ENCODE results near the gene BCLAF1. TPM values are rescaled to one million over a fixed set of nuclear protein-coding genes. Genes with fewer than 3 reads are reported as not detected.

Gene BCLAF1
- total and polyA plus RNA-seq, 4 donors: 23.2 to 326 (median 68.5) TPM

DNA sequence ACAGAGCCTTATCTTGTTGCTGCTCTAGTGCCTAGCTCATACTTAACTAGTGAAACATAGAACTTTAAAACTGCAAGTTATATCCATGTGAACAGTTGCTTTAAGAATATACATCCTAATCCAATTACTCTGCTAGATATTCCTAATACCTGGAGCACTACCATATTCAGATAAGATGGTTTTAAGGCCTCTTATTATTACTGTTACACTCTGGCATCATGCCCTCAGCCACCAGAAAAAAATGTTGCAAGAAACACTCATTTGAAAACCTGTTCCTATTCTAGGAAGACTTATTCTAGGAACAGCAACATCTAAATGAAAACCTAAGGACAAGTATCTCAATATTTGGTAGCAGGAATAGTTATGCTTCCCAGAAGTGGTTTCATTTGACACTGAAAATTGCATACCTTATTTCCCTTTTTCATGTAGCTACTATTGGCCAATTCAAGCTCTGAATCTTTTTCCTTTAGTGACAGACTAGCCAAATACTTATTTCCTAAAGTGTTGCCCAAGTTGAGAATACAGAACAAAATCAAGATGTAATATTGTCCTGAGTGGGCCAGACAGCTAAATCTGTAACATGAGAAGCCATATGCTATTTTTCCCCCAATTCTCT lies 34.7 kb downstream of the BCLAF1 start:
- no peak overlapping the region for H3K27ac ChIP-seq (ENCODE audit: low read depth in 1 of 2, low read length in 1 of 2)

DNA sequence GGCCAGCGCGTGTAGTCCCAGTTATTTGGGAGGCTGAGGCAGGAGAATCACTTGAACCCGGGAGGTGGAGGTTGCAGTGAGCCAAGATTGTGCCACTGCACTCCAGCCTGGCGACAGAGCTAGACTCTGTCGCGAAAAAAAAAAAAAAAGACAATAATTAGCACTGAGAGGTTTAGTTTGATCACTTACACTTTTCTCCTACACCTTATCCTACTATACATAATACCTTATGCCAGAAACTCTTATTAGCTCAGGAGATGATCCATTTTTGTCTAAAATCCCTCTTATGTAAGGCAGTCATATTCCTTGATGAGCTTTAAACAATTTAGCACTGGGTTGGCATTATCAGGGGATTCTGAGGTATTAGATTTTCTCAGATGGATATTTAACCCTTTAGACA lies 35.9 kb downstream of the BCLAF1 start:
- peaks cover 0 to 10% (median 5%) of the 10 kb centered on the region in 5 donors for H3K4me1 ChIP-seq (ENCODE audit: control insufficient read depth in 5 of 5, insufficient read depth in 5 of 5, low read length in 5 of 5)
- H3K4me3 ChIP-seq: no peak overlapping the region
- WGBS, 2 donors: 89 to 90% methylated on average over 6 of the region's 6 CpGs
- H3K27ac ChIP-seq (ENCODE audit: low read depth in 1 of 2, low read length in 1 of 2): no peak overlapping the region
- TF ChIP-seq, protein P1, sequence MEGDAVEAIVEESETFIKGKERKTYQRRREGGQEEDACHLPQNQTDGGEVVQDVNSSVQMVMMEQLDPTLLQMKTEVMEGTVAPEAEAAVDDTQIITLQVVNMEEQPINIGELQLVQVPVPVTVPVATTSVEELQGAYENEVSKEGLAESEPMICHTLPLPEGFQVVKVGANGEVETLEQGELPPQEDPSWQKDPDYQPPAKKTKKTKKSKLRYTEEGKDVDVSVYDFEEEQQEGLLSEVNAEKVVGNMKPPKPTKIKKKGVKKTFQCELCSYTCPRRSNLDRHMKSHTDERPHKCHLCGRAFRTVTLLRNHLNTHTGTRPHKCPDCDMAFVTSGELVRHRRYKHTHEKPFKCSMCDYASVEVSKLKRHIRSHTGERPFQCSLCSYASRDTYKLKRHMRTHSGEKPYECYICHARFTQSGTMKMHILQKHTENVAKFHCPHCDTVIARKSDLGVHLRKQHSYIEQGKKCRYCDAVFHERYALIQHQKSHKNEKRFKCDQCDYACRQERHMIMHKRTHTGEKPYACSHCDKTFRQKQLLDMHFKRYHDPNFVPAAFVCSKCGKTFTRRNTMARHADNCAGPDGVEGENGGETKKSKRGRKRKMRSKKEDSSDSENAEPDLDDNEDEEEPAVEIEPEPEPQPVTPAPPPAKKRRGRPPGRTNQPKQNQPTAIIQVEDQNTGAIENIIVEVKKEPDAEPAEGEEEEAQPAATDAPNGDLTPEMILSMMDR (IDR thresholded peaks at IDR 0.05; ENCODE audit: control extremely low read depth, extremely low read depth): no peak
- no peak overlapping the region for H3K9ac ChIP-seq (ENCODE audit: insufficient read depth in 1 of 2, low read length in 2 of 2)
- ATAC-seq (ENCODE audit: insufficient read depth, low FRiP score): no peak
- no peak for DNase-seq
- no peaks in the 10 kb centered on the region for H3K27me3 ChIP-seq (ENCODE audit: control insufficient read depth in 3 of 3, insufficient read depth in 3 of 3, low read length in 2 of 3)
- H3K36me3 ChIP-seq (ENCODE audit: control insufficient read depth in 4 of 4, insufficient read depth in 4 of 4, low read length in 4 of 4): peaks cover 0 to 11% (median 4%) of the 10 kb centered on the region in 4 donors
- no peaks in the 10 kb centered on the region for H3K9me3 ChIP-seq (ENCODE audit: control insufficient read depth in 4 of 4, insufficient read depth in 3 of 4, low read length in 3 of 4)

More for the DNA sequence above, 34.7 kb downstream of the BCLAF1 start:
- TF ChIP-seq, protein P1 (IDR thresholded peaks at IDR 0.05; ENCODE audit: control extremely low read depth, extremely low read depth): no peak
- DNase-seq (no peak), ATAC-seq (ENCODE audit: insufficient read depth, low FRiP score) (no peak)
- Histone ChIP-seq H3K4me1 (ENCODE audit: control insufficient read depth in 5 of 5, insufficient read depth in 5 of 5, low read length in 5 of 5) (peaks cover 0 to 7% (median 0%) of the 10 kb centered on the region in 5 donors), H3K9me3 (ENCODE audit: control insufficient read depth in 4 of 4, insufficient read depth in 3 of 4, low read length in 3 of 4) (no peaks in the 10 kb centered on the region), H3K27me3 (ENCODE audit: control insufficient read depth in 3 of 3, insufficient read depth in 3 of 3, low read length in 2 of 3) (no peaks in the 10 kb centered on the region), H3K4me3 (no peak overlapping the region), H3K9ac (ENCODE audit: insufficient read depth in 1 of 2, low read length in 2 of 2) (no peak overlapping the region), H3K36me3 (ENCODE audit: control insufficient read depth in 4 of 4, insufficient read depth in 4 of 4, low read length in 4 of 4) (peaks cover 0 to 15% (median 7%) of the 10 kb centered on the region in 4 donors)

DNA sequence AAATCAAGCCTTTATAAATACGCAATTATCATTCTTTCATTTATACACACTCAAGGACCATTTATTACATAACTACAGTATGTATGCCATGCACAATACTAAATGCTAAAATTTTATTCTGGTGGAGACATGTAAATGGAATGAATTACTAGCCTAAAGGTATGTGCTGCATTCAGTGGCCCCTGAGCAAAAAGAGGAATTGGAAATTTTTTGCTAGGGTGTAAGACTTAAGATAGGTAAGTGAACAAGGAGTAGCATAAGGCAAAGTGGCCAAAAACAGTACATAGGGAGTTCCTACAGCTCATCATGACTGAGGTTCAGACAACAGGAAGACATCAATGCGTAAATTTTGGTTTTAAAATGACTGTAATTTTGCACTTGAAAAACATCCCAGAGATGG lies 37.2 kb downstream of the BCLAF1 start:
- TF ChIP-seq, protein P1 (IDR thresholded peaks at IDR 0.05; ENCODE audit: control extremely low read depth, extremely low read depth): no peak
- Histone ChIP-seq H3K36me3 (ENCODE audit: control insufficient read depth in 4 of 4, insufficient read depth in 4 of 4, low read length in 4 of 4) (peaks cover 0 to 6% (median 2%) of the 10 kb centered on the region in 4 donors), H3K4me1 (ENCODE audit: control insufficient read depth in 5 of 5, insufficient read depth in 5 of 5, low read length in 5 of 5) (peaks cover 0 to 10% (median 5%) of the 10 kb centered on the region in 5 donors), H3K9ac (ENCODE audit: insufficient read depth in 1 of 2, low read length in 2 of 2) (no peak overlapping the region), H3K27ac (ENCODE audit: low read depth in 1 of 2, low read length in 1 of 2) (no peak overlapping the region), H3K27me3 (ENCODE audit: control insufficient read depth in 3 of 3, insufficient read depth in 3 of 3, low read length in 2 of 3) (no peaks in the 10 kb centered on the region), H3K4me3 (no peak overlapping the region), H3K9me3 (ENCODE audit: control insufficient read depth in 4 of 4, insufficient read depth in 3 of 4, low read length in 3 of 4) (no peaks in the 10 kb centered on the region)
- WGBS, 2 donors: 73 to 74% methylated on average over 2 of the region's 2 CpGs
- ATAC-seq (ENCODE audit: insufficient read depth, low FRiP score) (no peak), DNase-seq (no peak)

DNA sequence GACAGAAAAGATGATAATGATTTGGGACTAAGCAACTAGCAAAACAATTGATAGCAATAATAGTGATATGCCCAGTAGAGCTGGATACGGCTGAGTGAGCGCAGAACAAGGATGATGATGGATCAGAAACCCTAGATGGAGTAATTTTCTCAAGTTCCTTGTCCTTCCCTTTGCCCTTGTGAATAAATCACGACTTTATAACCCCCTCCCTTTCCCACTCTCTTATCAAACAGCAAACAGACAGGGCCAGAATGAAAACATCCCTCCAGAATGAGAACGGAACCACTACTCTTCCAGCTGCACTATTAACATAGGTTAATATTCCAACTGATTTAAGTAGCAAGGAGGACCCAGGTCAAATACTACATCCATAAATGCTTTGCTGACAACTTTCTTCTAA lies 38.3 kb downstream of the BCLAF1 start:
- ATAC-seq (ENCODE audit: insufficient read depth, low FRiP score): no peak
- no peak overlapping the region for H3K27ac ChIP-seq (ENCODE audit: low read depth in 1 of 2, low read length in 1 of 2)

More for the DNA sequence above, 38.3 kb downstream of the BCLAF1 start:
- H3K4me3 ChIP-seq: no peak overlapping the region
- no peak overlapping the region for H3K9ac ChIP-seq (ENCODE audit: insufficient read depth in 1 of 2, low read length in 2 of 2)
- TF ChIP-seq, protein P1 (IDR thresholded peaks at IDR 0.05; ENCODE audit: control extremely low read depth, extremely low read depth): no peak
- 37 to 43% methylated on average over 4 of the region's 4 CpGs for WGBS, 2 donors
- H3K27me3 ChIP-seq (ENCODE audit: control insufficient read depth in 3 of 3, insufficient read depth in 3 of 3, low read length in 2 of 3): no peaks in the 10 kb centered on the region
- peaks cover 0 to 10% (median 5%) of the 10 kb centered on the region in 5 donors for H3K4me1 ChIP-seq (ENCODE audit: control insufficient read depth in 5 of 5, insufficient read depth in 5 of 5, low read length in 5 of 5)
- H3K36me3 ChIP-seq (ENCODE audit: control insufficient read depth in 4 of 4, insufficient read depth in 4 of 4, low read length in 4 of 4): no peaks in the 10 kb centered on the region
- DNase-seq: no peak
- no peaks in the 10 kb centered on the region for H3K9me3 ChIP-seq (ENCODE audit: control insufficient read depth in 4 of 4, insufficient read depth in 3 of 4, low read length in 3 of 4)

Measured in lung (tissue), 12 donors.